ENCODE data around the gene TBL1X.

DNA sequence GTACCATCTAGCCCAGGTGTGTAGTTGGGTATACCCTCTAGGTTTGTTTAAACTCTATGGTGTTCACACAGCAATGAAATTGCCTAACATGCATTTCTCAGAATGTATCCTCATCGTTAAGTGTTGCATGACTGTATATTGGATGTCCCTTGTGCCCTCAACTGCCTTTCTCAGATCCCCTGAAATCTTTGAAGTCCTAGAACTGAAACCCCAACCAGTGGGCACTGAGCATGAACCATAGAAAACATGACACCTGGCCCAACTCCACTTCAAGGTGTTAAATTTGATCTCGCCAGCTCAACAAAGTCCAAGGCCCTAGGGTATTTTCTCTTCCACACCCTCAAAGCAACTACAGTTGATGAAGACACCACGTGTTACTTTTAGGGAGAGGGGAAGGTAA lies 265.2 kb downstream of the TBL1X start:
- no peak for TF ChIP-seq BMI1 (IDR thresholded peaks at IDR 0.05; ENCODE audit: borderline replicate concordance)
- no peak for TF ChIP-seq NFYB (IDR thresholded peaks at IDR 0.05; ENCODE audit: insufficient read depth, low read depth, low read length)
- TF ChIP-seq, protein P1, sequence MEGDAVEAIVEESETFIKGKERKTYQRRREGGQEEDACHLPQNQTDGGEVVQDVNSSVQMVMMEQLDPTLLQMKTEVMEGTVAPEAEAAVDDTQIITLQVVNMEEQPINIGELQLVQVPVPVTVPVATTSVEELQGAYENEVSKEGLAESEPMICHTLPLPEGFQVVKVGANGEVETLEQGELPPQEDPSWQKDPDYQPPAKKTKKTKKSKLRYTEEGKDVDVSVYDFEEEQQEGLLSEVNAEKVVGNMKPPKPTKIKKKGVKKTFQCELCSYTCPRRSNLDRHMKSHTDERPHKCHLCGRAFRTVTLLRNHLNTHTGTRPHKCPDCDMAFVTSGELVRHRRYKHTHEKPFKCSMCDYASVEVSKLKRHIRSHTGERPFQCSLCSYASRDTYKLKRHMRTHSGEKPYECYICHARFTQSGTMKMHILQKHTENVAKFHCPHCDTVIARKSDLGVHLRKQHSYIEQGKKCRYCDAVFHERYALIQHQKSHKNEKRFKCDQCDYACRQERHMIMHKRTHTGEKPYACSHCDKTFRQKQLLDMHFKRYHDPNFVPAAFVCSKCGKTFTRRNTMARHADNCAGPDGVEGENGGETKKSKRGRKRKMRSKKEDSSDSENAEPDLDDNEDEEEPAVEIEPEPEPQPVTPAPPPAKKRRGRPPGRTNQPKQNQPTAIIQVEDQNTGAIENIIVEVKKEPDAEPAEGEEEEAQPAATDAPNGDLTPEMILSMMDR (IDR thresholded peaks at IDR 0.05 in 2 of 3, conservative IDR thresholded peaks at IDR 0.05 in 1 of 3; ENCODE audit: control insufficient read depth in 2 of 3, extremely low read depth in 1 of 3, insufficient read depth in 1 of 3, low read depth in 3 of 3, low read length in 3 of 3): no peak

All from GM12878 (cell line).